SK-N-SH (cell line): ENCODE measurements around the gene FNDC4. TPM values are rescaled to one million over a fixed set of nuclear protein-coding genes. Genes with fewer than 3 reads are reported as not detected.

Experiments
- CTCF ChIA-PET: fragments of 300-600, 350-600 bp; formaldehyde crosslinking; extraction: SDS; loops from one replicate; lab custom pipeline; 2021; lab: Yijun Ruan, JAX
- POLR2A ChIA-PET: fragments of 350-600 bp; sonication (Branson Sonifier 250); formaldehyde crosslinking; extraction: SDS; loops from one replicate; lab custom pipeline; 2020; ENCODE audit warnings: antibody characterized with exemption, inconsistent platforms; lab: Yijun Ruan, JAX
- DNase-seq: peaks from one replicate; pipeline ENCODE4 v3.0.0; 2012
- H2AFZ ChIP-seq: fragments of 200-600 bp; sonication (generic); 2 replicates; pipeline ENCODE4 v1.8.1; 2016; ENCODE audit warnings: antibody characterized with exemption, mild to moderate bottlenecking, low read depth
- H3F3A ChIP-seq: fragments of 200-600 bp; sonication (generic); replicated peaks from 2 replicates; pipeline ENCODE3; 2016; ENCODE audit warnings: antibody characterized with exemption, mild to moderate bottlenecking; ENCODE audit not compliant: insufficient read depth
- H3K27ac ChIP-seq, 2 experiments: fragments of 200-500 bp in 1 of 2; fragments of 200-600 bp in 1 of 2; sonication (Bioruptor generic) in 1 of 2; sonication (generic), shearing (Covaris generic) in 1 of 2; 2 replicates each; pipeline versions ENCODE4 v1.5.1 to v1.6.1; 2014 to 2016; ENCODE audit warnings: low read depth in 2 of 2, inconsistent platforms in 1 of 2, low read length in 1 of 2, mild to moderate bottlenecking in 1 of 2, mixed read lengths in 1 of 2
- H3K27me3 ChIP-seq: fragments of 200-600 bp; sonication (generic), shearing (Covaris generic); 2 replicates; pipeline ENCODE4 v1.6.1; 2016; ENCODE audit warnings: mixed run types; ENCODE audit not compliant: insufficient read depth
- H3K36me3 ChIP-seq, 2 experiments: fragments of 200-500 bp in 1 of 2; fragments of 200-600 bp in 1 of 2; sonication (Bioruptor generic) in 1 of 2; sonication (generic) in 1 of 2; replicated peaks in 1 of 2; 2 replicates each; pipeline versions ENCODE3 to v1.5.1; 2014 to 2016; ENCODE audit warnings: low read length in 1 of 2, mild to moderate bottlenecking in 1 of 2; ENCODE audit not compliant: insufficient read depth in 2 of 2, control insufficient read depth in 1 of 2
- H3K4me1 ChIP-seq, 2 experiments: fragments of 200-500 bp in 1 of 2; fragments of 200-600 bp in 1 of 2; sonication (Bioruptor generic) in 1 of 2; sonication (generic), shearing (Covaris generic) in 1 of 2; 2 replicates each; pipeline versions ENCODE4 v1.5.1 to v1.6.1; 2014 to 2016; ENCODE audit warnings: low read depth in 1 of 2, low read length in 1 of 2, mixed run types in 1 of 2; ENCODE audit not compliant: insufficient read depth in 2 of 2, control insufficient read depth in 1 of 2
- H3K4me2 ChIP-seq: fragments of 200-600 bp; sonication (generic), shearing (Covaris generic); 2 replicates; pipeline ENCODE4 v1.6.1; 2017; ENCODE audit warnings: mixed run types
- H3K4me3 ChIP-seq, 2 experiments: fragments of 200-500 bp in 1 of 2; fragments of 200-600 bp in 1 of 2; sonication (Bioruptor generic) in 1 of 2; sonication (generic), shearing (Covaris generic) in 1 of 2; 2 replicates each; pipeline versions ENCODE4 v1.5.1 to v1.8.1; 2014 to 2016; ENCODE audit warnings: low read depth in 2 of 2, inconsistent platforms in 1 of 2, low read length in 1 of 2, mild to moderate bottlenecking in 1 of 2, mixed read lengths in 1 of 2, moderate library complexity in 1 of 2
- H3K79me2 ChIP-seq: fragments of 200-600 bp; sonication (generic); 2 replicates; pipeline ENCODE4 v1.8.1; 2017; ENCODE audit warnings: mild to moderate bottlenecking; ENCODE audit not compliant: insufficient read depth
- H3K9ac ChIP-seq: fragments of 200-600 bp; sonication (generic); 2 replicates; pipeline ENCODE4 v1.6.1; 2017; ENCODE audit warnings: mixed run types
- H3K9me2 ChIP-seq: fragments of 200-600 bp; sonication (generic); 2 replicates; pipeline ENCODE4 v1.6.1; 2017; ENCODE audit warnings: mixed run types
- H3K9me3 ChIP-seq: fragments of 200-600 bp; sonication (generic); 2 replicates; pipeline ENCODE4 v1.6.1; 2017; ENCODE audit warnings: mixed run types, mild to moderate bottlenecking, moderate library complexity
- H4K20me1 ChIP-seq: fragments of 200-600 bp; sonication (generic); 2 replicates; pipeline ENCODE4 v1.6.1; 2017; ENCODE audit warnings: mild to moderate bottlenecking, mixed run types; ENCODE audit not compliant: insufficient read depth
- FOXJ3 ChIP-seq: sonication (generic); formaldehyde crosslinking; IDR thresholded peaks from 2 replicates; pipeline ENCODE4 v1.5.1; 2020; ENCODE audit warnings: mild to moderate bottlenecking, missing genetic modification reagents
- MAX ChIP-seq: IDR thresholded peaks from 2 replicates; pipeline ENCODE4 v1.4.0; 2012; ENCODE audit warnings: low read depth
- MXI1 ChIP-seq: IDR thresholded peaks from 2 replicates; pipeline ENCODE4 v1.6.1; 2012; ENCODE audit warnings: mild to moderate bottlenecking, low read depth, low read length, improper control_type of control experiment
- PBX3 ChIP-seq: IDR thresholded peaks from 2 replicates; pipeline ENCODE4; 2012
- POLR2AphosphoS5 ChIP-seq: IDR thresholded peaks from 2 replicates; pipeline ENCODE4 v1.6.1; 2012; ENCODE audit warnings: low read depth, low read length
- RXRA ChIP-seq: IDR thresholded peaks from 2 replicates; pipeline ENCODE4 v1.4.0; 2012; ENCODE audit warnings: low read depth, mild to moderate bottlenecking, borderline replicate concordance
- TAF1 ChIP-seq: IDR thresholded peaks from 2 replicates; pipeline ENCODE4 v1.6.1; 2012; ENCODE audit warnings: low read depth, mild to moderate bottlenecking, low read length, moderate library complexity, borderline replicate concordance
- USF2 ChIP-seq: fragments of 150-350 bp; IDR thresholded peaks from 2 replicates; pipeline ENCODE4 v1.6.1; 2017; ENCODE audit warnings: antibody characterized with exemption, low read length, low read depth, borderline replicate concordance
- ZBTB33 ChIP-seq: IDR thresholded peaks from 2 replicates; pipeline ENCODE4 v1.4.0; 2012; ENCODE audit warnings: low read depth, borderline replicate concordance
- WGBS: methylation state at CpG from one replicate; pipeline ENCODE4 v1.1.6; 2017; ENCODE audit warnings: low lambda C conversion rate; 5-methylcytosine and 5-hydroxymethylcytosine counted together
- polyA plus RNA-seq, 3 experiments: library from polyadenylated mRNA; depleted of rRNA; stranded (reverse); fragments of >200 nt; gene quantifications; 2 replicates each; pipeline ENCODE4 v1.2.3, GENCODE V29; 2012
- TF ChIP-seq, protein P1 (sequence below): fragments of 200-600 bp; sonication (generic); IDR thresholded peaks from 2 replicates; pipeline ENCODE4 v1.6.1; 2017; ENCODE audit warnings: antibody characterized with exemption, mild to moderate bottlenecking, moderate library complexity

Gene FNDC4
- polyA plus RNA-seq, 1 of the 3 experiments (the other 2 are of a cell fraction): 27.0 TPM

DNA sequence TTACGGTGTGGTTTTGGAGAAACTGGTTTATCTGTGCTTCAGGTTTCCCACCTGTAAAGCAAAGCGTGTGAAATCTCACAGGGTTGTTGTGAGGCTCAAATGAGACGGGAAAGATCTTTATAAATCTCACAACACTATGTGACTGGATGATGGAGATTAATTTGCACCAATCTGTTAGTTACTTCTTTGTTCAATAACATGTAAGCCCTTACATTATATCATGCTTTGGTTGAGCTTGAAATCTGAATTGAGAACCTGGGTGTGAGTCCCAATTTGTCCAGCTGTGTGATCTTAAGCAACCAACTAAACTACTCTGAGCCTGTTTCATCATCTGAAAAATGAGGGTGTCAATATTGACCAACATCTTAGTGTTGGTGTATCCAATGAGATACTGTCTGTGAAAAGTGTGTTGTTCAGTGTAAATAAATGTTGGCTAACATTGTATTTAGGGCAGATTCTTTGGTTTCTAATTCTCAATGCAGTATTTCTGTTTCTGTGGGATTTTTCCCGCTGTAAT, 898 bp upstream of the FNDC4 start:
- H3K4me3 ChIP-seq: peak overlapping the region; percentile 81 to 85
- no peaks in the 10 kb centered on the region for H3K9me2 ChIP-seq
- H3K79me2 ChIP-seq: no peaks in the 10 kb centered on the region
- peak overlapping the region; percentile 100 for H2AFZ ChIP-seq
- peaks cover 9% of the 10 kb centered on the region for H3F3A ChIP-seq
- ChIA-PET CTCF (interaction anchor here (1.7 to 2.6 kb wide), 2 partner anchors 12 to 188 kb away, joined by 5 to 13 read pairs; no protein-coding TSS in a partner anchor), POLR2A (interaction anchor here (1.4 kb wide), 1 partner anchor 133 kb away, joined by 4 read pairs; the partner anchor contains the start of genes CCDC121 and GPN1)
- no peaks in the 10 kb centered on the region for H4K20me1 ChIP-seq
- peak overlapping the region; percentile 94 for H3K4me2 ChIP-seq
- no peaks in the 10 kb centered on the region for H3K27me3 ChIP-seq
- TF ChIP-seq ZBTB33 (no peak), MAX (no peak), TAF1 (no peak), RXRA (no peak), USF2 (no peak)
- TF ChIP-seq, protein P1, sequence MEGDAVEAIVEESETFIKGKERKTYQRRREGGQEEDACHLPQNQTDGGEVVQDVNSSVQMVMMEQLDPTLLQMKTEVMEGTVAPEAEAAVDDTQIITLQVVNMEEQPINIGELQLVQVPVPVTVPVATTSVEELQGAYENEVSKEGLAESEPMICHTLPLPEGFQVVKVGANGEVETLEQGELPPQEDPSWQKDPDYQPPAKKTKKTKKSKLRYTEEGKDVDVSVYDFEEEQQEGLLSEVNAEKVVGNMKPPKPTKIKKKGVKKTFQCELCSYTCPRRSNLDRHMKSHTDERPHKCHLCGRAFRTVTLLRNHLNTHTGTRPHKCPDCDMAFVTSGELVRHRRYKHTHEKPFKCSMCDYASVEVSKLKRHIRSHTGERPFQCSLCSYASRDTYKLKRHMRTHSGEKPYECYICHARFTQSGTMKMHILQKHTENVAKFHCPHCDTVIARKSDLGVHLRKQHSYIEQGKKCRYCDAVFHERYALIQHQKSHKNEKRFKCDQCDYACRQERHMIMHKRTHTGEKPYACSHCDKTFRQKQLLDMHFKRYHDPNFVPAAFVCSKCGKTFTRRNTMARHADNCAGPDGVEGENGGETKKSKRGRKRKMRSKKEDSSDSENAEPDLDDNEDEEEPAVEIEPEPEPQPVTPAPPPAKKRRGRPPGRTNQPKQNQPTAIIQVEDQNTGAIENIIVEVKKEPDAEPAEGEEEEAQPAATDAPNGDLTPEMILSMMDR: no peak
- no peak for DNase-seq
- H3K27ac ChIP-seq: no peak overlapping the region
- H3K9ac ChIP-seq: peak overlapping the region; percentile 81; the same call in 1 of the 2 replicates
- peaks cover 7 to 9% of the 10 kb centered on the region in 2 experiments for H3K4me1 ChIP-seq
- peaks cover 0 to 8% of the 10 kb centered on the region in 2 experiments for H3K36me3 ChIP-seq
- 89% methylated on average over 4 of the region's 4 CpGs for WGBS
- H3K9me3 ChIP-seq: no peaks in the 10 kb centered on the region

- TF ChIP-seq POLR2AphosphoS5: no peak
- TF ChIP-seq PBX3: no peak
- TF ChIP-seq MXI1: no peak
- TF ChIP-seq, protein P1: peak; percentile 19
- no peak for TF ChIP-seq ZBTB33
- no peak for TF ChIP-seq FOXJ3 (CRISPR knock-in tag)
- WGBS: 50% methylated on average over 21 of the region's 35 CpGs
- peak overlapping the region in 1 of 2 experiments; percentile 8; a peak in 1 of 4 replicates for H3K27ac ChIP-seq
- peaks cover 7 to 13% of the 10 kb centered on the region in 2 experiments for H3K4me1 ChIP-seq
- no peaks in the 10 kb centered on the region for H4K20me1 ChIP-seq
- no peaks in the 10 kb centered on the region for H3K9me2 ChIP-seq
- peaks cover 0 to 8% of the 10 kb centered on the region in 2 experiments for H3K36me3 ChIP-seq
- H3K9ac ChIP-seq: peak overlapping the region; percentile 81
- no peaks in the 10 kb centered on the region for H3K9me3 ChIP-seq
- H2AFZ ChIP-seq: peak overlapping the region; percentile 100
- DNase-seq: no peak
- H3F3A ChIP-seq: peaks cover 10% of the 10 kb centered on the region
- ChIA-PET CTCF (interaction anchor here (0.8 to 2.6 kb wide), 5 partner anchors 10 to 191 kb away, joined by 3 to 13 read pairs (median 4); no protein-coding TSS in a partner anchor), POLR2A (interaction anchor here (1.0 to 1.5 kb wide), 3 partner anchors 85 to 422 kb away, joined by 3 to 6 read pairs (median 4); partner anchors contain the start of genes CCDC121, GPN1 and PPM1G)
- no peaks in the 10 kb centered on the region for H3K27me3 ChIP-seq
- peak overlapping the region; percentile 94 for H3K4me2 ChIP-seq
- H3K79me2 ChIP-seq: no peaks in the 10 kb centered on the region
- H3K4me3 ChIP-seq: peak overlapping the region; percentile 81 to 85
Observed at GRCh38 chr2:27494284-27494943, 586 bp downstream of the FNDC4 start.
